Epithelial cell of proximal tubule (primary cell): ENCODE results near the gene CLDN19. TPM values are rescaled to one million over a fixed set of nuclear protein-coding genes. Genes with fewer than 3 reads are reported as not detected.

Source experiments
- DNase-seq: peaks from one replicate; pipeline ENCODE4 v3.0.0-alpha.2; 2011; ENCODE audit warnings: low read depth
- H3K4me3 ChIP-seq: 2 replicates; pipeline ENCODE4 v1.5.1; 2011; ENCODE audit warnings: low read depth, mild to moderate bottlenecking, low read length
- CTCF ChIP-seq: conservative IDR thresholded peaks from 2 replicates; pipeline ENCODE4 v1.5.1; 2012; ENCODE audit warnings: low read depth, mild to moderate bottlenecking, low read length
- total RNA-seq: library from RNA; depleted of rRNA; stranded (reverse); fragments of >200 nt; gene quantifications from 2 replicates; pipeline ENCODE4 v1.2.3, GENCODE V29; 2015

CLDN19 gene
- total RNA-seq, 1 donor from 2014 or later: 1.2 TPM

- no peak for DNase-seq
- no peak for TF ChIP-seq CTCF
- no peak overlapping the region for H3K4me3 ChIP-seq
Measured at GRCh38 chr1:42735056-42735455, 5.0 kb downstream of the CLDN19 start.

DNA sequence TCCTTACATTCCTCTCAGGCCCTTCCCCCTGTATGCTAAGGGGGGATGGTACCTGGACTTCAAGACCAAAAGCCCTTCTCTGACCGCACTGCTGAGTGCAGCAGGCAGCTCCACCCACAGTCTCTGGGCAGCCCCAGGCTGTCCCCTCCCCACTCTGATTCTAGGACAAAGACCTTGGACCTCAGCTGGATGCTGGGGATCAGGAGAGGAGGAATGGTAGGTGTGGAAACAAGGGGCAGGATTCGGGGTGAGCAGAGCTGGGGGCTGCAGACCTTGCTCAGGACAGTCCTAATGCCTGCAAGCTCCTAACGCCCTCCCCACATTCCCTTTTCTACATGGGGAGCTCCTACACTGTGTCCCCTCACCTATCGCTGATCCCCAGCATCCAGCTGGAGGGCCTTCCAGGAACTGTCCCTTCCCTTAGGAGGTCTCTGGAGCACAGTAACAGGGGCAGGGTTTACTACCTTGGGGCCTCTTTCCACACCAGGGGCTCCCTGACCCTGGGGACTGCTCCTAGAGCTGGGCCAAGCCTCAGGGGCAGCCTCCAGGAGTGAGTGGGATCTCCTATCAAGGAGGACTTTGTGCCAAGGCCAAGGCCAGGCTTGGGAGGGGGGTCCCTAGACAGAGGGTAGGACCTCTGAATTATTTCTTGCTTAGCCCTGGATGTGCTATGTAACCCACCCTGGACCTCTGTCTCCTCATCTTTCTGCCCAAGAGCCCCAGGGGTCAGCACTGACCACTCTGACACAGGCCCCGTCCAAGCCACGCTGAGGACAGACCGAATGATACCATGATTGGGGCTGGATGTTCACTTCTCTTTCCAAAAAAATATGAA is 5.6 kb downstream of the CLDN19 start:
- no peak overlapping the region for H3K4me3 ChIP-seq
- TF ChIP-seq CTCF: no peak
- no peak for DNase-seq

DNA sequence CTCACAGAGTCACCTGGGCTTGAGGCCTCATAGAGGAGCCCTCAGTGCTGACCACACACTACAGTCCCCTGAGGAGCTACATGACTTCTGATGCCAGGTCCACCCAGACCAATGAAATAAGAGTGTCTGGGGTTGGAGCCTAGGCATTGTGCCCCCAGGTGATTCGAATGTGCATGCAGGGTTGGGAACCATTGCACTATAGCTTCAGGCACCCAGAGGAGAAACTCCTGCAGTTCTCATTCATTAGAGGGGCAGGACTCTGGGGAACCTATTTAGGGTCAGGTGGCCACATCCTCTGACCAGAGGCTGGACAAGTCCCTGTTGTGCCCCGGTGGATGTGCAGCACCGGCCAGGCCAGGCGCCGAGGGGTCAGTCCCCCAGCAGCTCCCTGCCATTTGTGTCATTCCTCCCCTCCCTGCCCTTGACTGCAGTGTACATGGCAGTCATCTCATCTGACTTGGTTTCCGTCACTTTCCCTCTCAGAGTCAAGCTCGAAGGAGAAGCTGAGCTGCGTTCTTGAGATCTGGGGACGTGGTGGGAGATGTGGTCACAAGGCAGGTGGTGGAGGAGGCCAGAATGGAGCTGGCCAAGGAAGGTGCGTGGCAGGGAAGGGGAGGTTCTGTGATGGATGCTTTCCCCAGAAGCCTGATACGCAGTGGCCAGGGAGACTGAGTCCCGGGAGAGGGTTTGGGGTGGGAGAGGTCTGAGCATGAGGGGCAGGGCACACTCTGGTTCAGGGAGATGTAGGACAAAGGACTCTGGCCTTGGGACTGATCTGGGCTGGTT is 6.4 kb downstream of the CLDN19 start:
- no peak for TF ChIP-seq CTCF
- DNase-seq: no peak
- H3K4me3 ChIP-seq: no peak overlapping the region

- H3K4me3 ChIP-seq: no peak overlapping the region
- no peak for DNase-seq
- no peak for TF ChIP-seq CTCF
Measured at GRCh38 chr1:42732126-42732680, 7.8 kb downstream of the CLDN19 start.

GRCh38 chr1:42731585-42731984 is 8.5 kb downstream of the CLDN19 start:
- H3K4me3 ChIP-seq: no peak overlapping the region
- no peak for DNase-seq
- TF ChIP-seq CTCF: no peak

GRCh38 chr1:42730988-42731387 is 9.0 kb downstream of the CLDN19 start:
- peak; percentile 18 for DNase-seq
- TF ChIP-seq CTCF: peak; percentile 68
- H3K4me3 ChIP-seq: no peak overlapping the region
